Measurements from ENCODE around the gene CDON. TPM values are rescaled to one million over a fixed set of nuclear protein-coding genes. Genes with fewer than 3 reads are reported as not detected.

The CDON gene
- polyA plus RNA-seq, 2 of the 4 experiments (the other 2 are of a cell fraction), result 1.7 to 5.6 TPM

- CTCF ChIA-PET, result interaction anchor here (2.5 to 6.7 kb wide), 3 partner anchors 14 to 255 kb away, joined by 9 to 38 read pairs (median 15); partner anchors contain the start of gene CDON
- FAIRE-seq (no peak), ATAC-seq (no peak), DNase-seq (ENCODE audit: low read depth in 1 of 2, low spot score in 1 of 2) (no peak)
- WGBS (ENCODE audit: missing lambda C conversion rate), result 74% methylated on average over 5 of the region's 5 CpGs
- POLR2A ChIA-PET, result no interaction called here
- H3K9me3 ChIP-seq, result no peaks in the 10 kb centered on the region
- no peak overlapping the region for H3K4me3 ChIP-seq
- no peaks in the 10 kb centered on the region for H3K4me1 ChIP-seq
- TF ChIP-seq CHD4 (IDR thresholded peaks at IDR 0.05; ENCODE audit: borderline replicate concordance) (no peak), TP53 (CRISPR knock-in tag; IDR thresholded peaks at IDR 0.05) (no peak), PHF8 (IDR thresholded peaks at IDR 0.05; ENCODE audit: borderline replicate concordance, low read depth) (no peak), FOSL2 (IDR thresholded peaks at IDR 0.05) (no peak), FOSL2 (CRISPR knock-in tag; IDR thresholded peaks at IDR 0.05) (no peak), HES2 (IDR thresholded peaks at IDR 0.05) (no peak), HDAC2 (IDR thresholded peaks at IDR 0.05) (no peak), RFX5 (IDR thresholded peaks at IDR 0.05) (no peak), POLR2AphosphoS2 (conservative IDR thresholded peaks at IDR 0.05; ENCODE audit: low read length) (no peak), CEBPB (IDR thresholded peaks at IDR 0.05) (no peak), RCOR1 (IDR thresholded peaks at IDR 0.05; ENCODE audit: low read depth, low read length) (no peak), MAX (IDR thresholded peaks at IDR 0.05) (no peak)
- no peak overlapping the region for H3K4me2 ChIP-seq
- no peak overlapping the region for H3K27ac ChIP-seq
Observed at GRCh38 chr11:125938418-125938817, 124.2 kb downstream of the CDON start.

GRCh38 chr11:125935618-125936199 is 127.0 kb downstream of the CDON start:
- no peak for ATAC-seq
- TF ChIP-seq CEBPB (IDR thresholded peaks at IDR 0.05) (no peak), RNF2 (IDR thresholded peaks at IDR 0.05; ENCODE audit: borderline replicate concordance, low read depth) (no peak), CHD2 (IDR thresholded peaks at IDR 0.05; ENCODE audit: low read length, partially characterized antibody) (no peak), HOXB13 (CRISPR knock-in tag; IDR thresholded peaks at IDR 0.05; ENCODE audit: low read depth) (no peak), RFX5 (IDR thresholded peaks at IDR 0.05) (no peak), E2F6 (IDR thresholded peaks at IDR 0.05; ENCODE audit: borderline replicate concordance, low read depth) (no peak)
- Histone ChIP-seq H3K27ac (no peak overlapping the region), H3K4me3 (no peak overlapping the region), H3K4me1 (no peaks in the 10 kb centered on the region), H3K9me3 (no peaks in the 10 kb centered on the region), H3K4me2 (no peak overlapping the region)
- no peak for FAIRE-seq
- DNase-seq (ENCODE audit: low read depth in 1 of 2, low spot score in 1 of 2), result no peak
- ChIA-PET CTCF (interaction anchor here (1.3 kb wide), 1 partner anchor 258 kb away, joined by 3 read pairs; no protein-coding TSS in a partner anchor), POLR2A (no interaction called here)
- WGBS (ENCODE audit: missing lambda C conversion rate), result 72% methylated on average over 12 of the region's 12 CpGs

- no peaks in the 10 kb centered on the region for H3K4me1 ChIP-seq
- no peak overlapping the region for H3K4me2 ChIP-seq
- POLR2A ChIA-PET, result no interaction called here
- no peak for FAIRE-seq
- no peak for ATAC-seq
- no peaks in the 10 kb centered on the region for H3K9me3 ChIP-seq
- no peak overlapping the region for H3K27ac ChIP-seq
- WGBS (ENCODE audit: missing lambda C conversion rate), result 64% methylated on average over 2 of the region's 2 CpGs
- no peak overlapping the region for H3K4me3 ChIP-seq
- no peak for TF ChIP-seq HOXB5 (CRISPR knock-in tag; IDR thresholded peaks at IDR 0.05)
- TF ChIP-seq CHD2 (IDR thresholded peaks at IDR 0.05; ENCODE audit: low read length, partially characterized antibody), result no peak
- TF ChIP-seq BCL3 (IDR thresholded peaks at IDR 0.05), result no peak
- no peak for TF ChIP-seq GATA3 (IDR thresholded peaks at IDR 0.05; ENCODE audit: borderline replicate concordance)
- TF ChIP-seq POLR2A (IDR thresholded peaks at IDR 0.05; ENCODE audit: low read length), result no peak
- TF ChIP-seq ATOH8 (CRISPR knock-in tag; IDR thresholded peaks at IDR 0.05; ENCODE audit: low read depth), result no peak
- TF ChIP-seq RARB (CRISPR knock-in tag; IDR thresholded peaks at IDR 0.05), result no peak
- no peak for TF ChIP-seq USF2 (IDR thresholded peaks at IDR 0.05)
- no peak for TF ChIP-seq RNF2 (IDR thresholded peaks at IDR 0.05; ENCODE audit: borderline replicate concordance, low read depth)
- CTCF ChIA-PET, result interaction anchor here (1.0 kb wide), 1 partner anchor 259 kb away, joined by 3 read pairs; no protein-coding TSS in a partner anchor
- no peak for DNase-seq (ENCODE audit: low read depth in 1 of 2, low spot score in 1 of 2)
Observed at GRCh38 chr11:125935056-125935455, 127.6 kb downstream of the CDON start.
